H1 (cell line): ENCODE results near the gene SF3B2.

ENCODE experiments used
- CBX5 ChIP-seq: fragments of 300-800, 300-1000 bp; sonication (generic); IDR thresholded peaks from 2 replicates; pipeline ENCODE4 v1.7.1; 2016; ENCODE audit warnings: antibody characterized with exemption, low read length, low read depth
- CEBPB ChIP-seq: IDR thresholded peaks from 2 replicates; pipeline ENCODE4 v1.6.1; 2012; ENCODE audit warnings: low read depth, low read length
- CREB1 ChIP-seq: IDR thresholded peaks from 2 replicates; pipeline ENCODE4 v1.6.1; 2012; ENCODE audit warnings: inconsistent platforms
- POLR2A ChIP-seq, 2 experiments: IDR thresholded peaks; 1 replicate in 1 of 2; 2 replicates in 1 of 2; pipeline ENCODE4 v1.6.1; 2011; ENCODE audit warnings: low read depth in 2 of 2, low read length in 2 of 2, mild to moderate bottlenecking in 2 of 2; ENCODE audit errors: control extremely low read depth in 1 of 2
- POLR2AphosphoS5 ChIP-seq: IDR thresholded peaks from 2 replicates; pipeline ENCODE4 v1.6.1; 2011; ENCODE audit warnings: low read depth, low read length
- RAD21 ChIP-seq, 2 experiments: IDR thresholded peaks in 1 of 2; conservative IDR thresholded peaks in 1 of 2; 2 replicates each; pipeline ENCODE4 v1.6.1; 2011; ENCODE audit warnings: low read depth in 2 of 2, low read length in 2 of 2, improper control_type of control experiment in 1 of 2, inconsistent platforms in 1 of 2, mild to moderate bottlenecking in 1 of 2, moderate library complexity in 1 of 2
- RFX5 ChIP-seq: IDR thresholded peaks from 2 replicates; pipeline ENCODE4 v1.6.1; 2011; ENCODE audit warnings: low read depth, low read length, improper control_type of control experiment, borderline replicate concordance
- TF ChIP-seq, protein P1 (sequence below), 3 experiments: IDR thresholded peaks; 1 replicate in 2 of 3; 2 replicates in 1 of 3; pipeline versions ENCODE4 v1.5.1 to v1.6.1; 2011; ENCODE audit warnings: low read length in 3 of 3, mild to moderate bottlenecking in 3 of 3, inconsistent platforms in 2 of 3, low read depth in 1 of 3, moderate library complexity in 1 of 3; ENCODE audit not compliant: insufficient read depth in 1 of 3; ENCODE audit errors: control extremely low read depth in 1 of 3
- TF ChIP-seq, protein P2 (sequence below): IDR thresholded peaks from 2 replicates; pipeline ENCODE4 v1.6.1; 2011; ENCODE audit warnings: low read length, improper control_type of control experiment
- TF ChIP-seq, protein P3 (sequence below): IDR thresholded peaks from 2 replicates; pipeline ENCODE4 v1.6.1; 2012; ENCODE audit warnings: inconsistent platforms

DNA sequence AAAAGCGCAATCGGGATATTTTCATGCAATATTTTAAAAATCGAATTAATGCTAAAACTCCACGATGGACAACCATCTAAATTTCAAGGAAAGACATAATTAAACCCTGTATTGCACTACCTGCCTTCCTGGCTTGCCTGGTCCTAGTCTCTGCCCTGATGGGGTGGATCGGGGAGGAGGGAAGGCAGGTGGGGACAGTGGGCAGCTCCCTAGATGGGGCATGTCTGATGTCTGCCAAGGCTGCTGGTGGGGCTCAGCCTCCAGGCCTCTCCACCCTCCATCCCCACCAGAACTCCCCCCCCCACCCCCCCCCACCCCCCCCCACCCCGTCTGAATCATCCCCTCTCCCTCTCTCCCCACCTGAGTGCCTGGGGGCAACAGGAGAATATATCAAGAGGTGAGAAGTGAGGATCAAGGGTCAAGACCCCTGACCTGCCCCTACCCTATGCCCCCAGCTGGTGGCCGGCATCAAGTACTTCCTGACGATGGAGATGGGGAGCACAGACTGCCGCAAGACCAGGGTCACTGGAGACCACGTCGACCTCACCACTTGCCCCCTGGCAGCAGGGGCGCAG, 39.7 kb upstream of the SF3B2 start:
- TF ChIP-seq, protein P1, sequence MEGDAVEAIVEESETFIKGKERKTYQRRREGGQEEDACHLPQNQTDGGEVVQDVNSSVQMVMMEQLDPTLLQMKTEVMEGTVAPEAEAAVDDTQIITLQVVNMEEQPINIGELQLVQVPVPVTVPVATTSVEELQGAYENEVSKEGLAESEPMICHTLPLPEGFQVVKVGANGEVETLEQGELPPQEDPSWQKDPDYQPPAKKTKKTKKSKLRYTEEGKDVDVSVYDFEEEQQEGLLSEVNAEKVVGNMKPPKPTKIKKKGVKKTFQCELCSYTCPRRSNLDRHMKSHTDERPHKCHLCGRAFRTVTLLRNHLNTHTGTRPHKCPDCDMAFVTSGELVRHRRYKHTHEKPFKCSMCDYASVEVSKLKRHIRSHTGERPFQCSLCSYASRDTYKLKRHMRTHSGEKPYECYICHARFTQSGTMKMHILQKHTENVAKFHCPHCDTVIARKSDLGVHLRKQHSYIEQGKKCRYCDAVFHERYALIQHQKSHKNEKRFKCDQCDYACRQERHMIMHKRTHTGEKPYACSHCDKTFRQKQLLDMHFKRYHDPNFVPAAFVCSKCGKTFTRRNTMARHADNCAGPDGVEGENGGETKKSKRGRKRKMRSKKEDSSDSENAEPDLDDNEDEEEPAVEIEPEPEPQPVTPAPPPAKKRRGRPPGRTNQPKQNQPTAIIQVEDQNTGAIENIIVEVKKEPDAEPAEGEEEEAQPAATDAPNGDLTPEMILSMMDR (IDR thresholded peaks at IDR 0.05; ENCODE audit: control extremely low read depth in 1 of 3, insufficient read depth in 1 of 3, low read depth in 1 of 3, low read length in 3 of 3), result no peak
- no peak for TF ChIP-seq CBX5
- TF ChIP-seq RFX5, result no peak
- TF ChIP-seq POLR2A (IDR thresholded peaks at IDR 0.05; ENCODE audit: control extremely low read depth in 1 of 2, low read depth in 2 of 2, low read length in 2 of 2), result no peak
- TF ChIP-seq, protein P2, sequence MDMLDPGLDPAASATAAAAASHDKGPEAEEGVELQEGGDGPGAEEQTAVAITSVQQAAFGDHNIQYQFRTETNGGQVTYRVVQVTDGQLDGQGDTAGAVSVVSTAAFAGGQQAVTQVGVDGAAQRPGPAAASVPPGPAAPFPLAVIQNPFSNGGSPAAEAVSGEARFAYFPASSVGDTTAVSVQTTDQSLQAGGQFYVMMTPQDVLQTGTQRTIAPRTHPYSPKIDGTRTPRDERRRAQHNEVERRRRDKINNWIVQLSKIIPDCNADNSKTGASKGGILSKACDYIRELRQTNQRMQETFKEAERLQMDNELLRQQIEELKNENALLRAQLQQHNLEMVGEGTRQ, result no peak
- TF ChIP-seq CREB1, result no peak
- TF ChIP-seq CEBPB, result no peak
- TF ChIP-seq, protein P3, sequence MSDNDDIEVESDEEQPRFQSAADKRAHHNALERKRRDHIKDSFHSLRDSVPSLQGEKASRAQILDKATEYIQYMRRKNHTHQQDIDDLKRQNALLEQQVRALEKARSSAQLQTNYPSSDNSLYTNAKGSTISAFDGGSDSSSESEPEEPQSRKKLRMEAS, result no peak
- no peak for TF ChIP-seq RAD21 (IDR thresholded peaks at IDR 0.05 in 1 of 2, conservative IDR thresholded peaks at IDR 0.05 in 1 of 2; ENCODE audit: low read depth in 2 of 2, low read length in 2 of 2)
- TF ChIP-seq POLR2AphosphoS5, result no peak
